Activated naive CD4-positive, alpha-beta T cell treated with anti-CD3 and anti-CD28 coated beads, Interleukin-2, amount 50 U/mL, for 16 hours (primary cell): ENCODE data around the gene SIGLEC11.
"Not testable (repeated sequence)": the region's sequence is repeated elsewhere in the genome, so short reads cannot be mapped to it uniquely, and the experiment has no call there.

Source experiments
- DNase-seq: peaks from one replicate; pipeline ENCODE4 v3.0.0-alpha.2; 2020

The SIGLEC11 gene

DNA sequence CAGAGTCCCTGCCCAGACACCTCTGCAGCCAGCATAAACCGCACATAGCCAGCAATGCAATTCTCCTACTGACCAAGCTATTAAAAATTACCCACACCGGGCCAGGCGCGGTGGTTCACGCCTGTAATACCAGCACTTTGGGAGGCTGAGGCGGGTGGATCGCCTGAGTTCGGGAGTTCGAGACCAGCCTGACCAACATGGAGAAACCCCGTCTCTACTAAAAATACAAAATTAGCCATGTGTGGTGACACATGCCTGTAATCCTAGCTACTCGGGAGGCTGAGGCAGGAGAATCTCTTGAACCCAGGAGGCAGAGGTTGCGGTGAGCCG, 36.1 kb downstream of the SIGLEC11 start:
- DNase-seq, result not testable (repeated sequence)

DNA sequence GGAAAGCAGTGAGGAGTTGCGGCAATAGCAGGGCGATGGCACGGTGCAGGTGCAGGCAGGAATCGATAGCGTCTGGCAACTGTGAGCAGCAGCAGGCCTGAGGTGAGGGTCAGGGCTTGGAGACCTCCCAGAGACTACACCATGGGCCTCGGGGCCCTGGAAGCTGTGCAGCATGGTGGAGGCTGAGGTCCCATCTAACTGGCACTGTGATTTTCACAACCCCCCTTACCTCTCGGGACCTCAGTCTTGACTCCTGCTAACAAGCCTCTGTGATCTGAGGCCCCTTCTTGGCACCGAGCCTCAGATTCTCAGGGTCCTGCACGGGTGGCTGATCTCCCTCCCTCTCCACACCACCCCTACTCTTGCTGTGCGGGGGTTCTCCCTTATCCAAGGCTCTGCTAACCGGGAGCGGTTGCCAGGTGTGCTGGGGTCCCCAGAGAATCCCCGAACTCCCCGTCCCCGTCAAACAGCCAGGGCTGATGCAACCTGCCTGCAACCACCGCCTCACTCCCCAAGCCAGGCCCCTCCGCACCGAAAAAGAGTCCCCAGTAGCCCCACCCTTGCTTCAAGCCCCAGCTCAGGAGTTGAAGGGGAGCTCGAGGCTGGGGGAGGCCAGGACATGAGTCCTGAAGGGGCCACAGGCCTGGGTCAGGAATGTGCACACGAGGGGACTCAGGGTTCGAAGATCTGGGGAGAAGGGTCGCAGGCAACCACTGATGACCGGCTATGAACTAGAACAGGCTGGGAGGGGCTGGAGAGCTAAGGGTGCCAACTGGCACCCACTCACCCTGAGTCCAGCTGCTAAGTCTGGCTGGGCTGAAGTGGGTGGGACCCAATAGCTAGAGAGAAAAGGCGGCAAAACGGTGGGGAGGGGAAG, 36.7 kb downstream of the SIGLEC11 start:
- DNase-seq, result no peak

DNA sequence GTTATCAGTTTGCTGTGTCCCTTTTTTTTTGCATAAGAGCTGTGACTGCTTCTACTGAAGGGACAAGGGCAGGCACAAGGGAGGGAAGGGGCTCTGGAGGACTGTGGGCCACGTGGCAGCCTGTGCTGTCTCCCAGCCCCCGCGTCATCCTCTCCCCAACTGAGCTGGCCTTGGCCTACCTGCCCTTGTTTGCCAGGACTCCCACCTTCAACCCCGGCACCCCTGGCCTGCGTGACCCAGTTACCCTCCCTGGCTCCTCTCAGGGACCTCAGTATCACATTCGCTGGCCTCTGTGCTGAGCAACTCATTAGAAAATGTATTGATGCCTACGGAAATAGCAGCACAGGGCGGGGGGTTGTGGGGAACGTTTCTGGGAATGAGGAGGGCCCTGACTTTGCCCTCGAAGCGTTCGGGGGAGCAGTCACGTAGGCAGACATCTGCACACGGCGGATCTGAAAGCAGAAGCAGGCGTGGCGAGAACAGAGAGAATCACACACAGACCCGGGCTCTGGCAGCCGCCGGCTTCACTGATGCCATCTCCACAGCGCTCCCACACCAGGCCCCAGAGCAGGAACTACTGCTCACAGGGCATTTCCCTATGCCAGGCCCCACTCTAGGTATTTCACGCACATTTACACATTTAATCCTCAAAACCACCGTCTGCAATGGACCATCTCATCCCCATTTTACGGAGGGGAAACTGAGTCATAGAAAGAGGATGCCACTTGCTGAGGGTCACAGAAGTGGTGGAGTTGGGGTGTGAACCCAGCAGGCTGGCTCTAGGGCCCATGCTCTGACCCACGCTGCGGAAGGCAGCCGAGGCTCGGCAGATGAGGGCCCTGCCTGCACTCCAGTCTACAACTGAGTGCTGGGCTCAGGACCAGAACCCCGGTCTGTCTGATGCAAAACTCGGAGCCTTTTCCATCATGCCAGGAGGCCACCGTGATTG, 37.6 kb downstream of the SIGLEC11 start:
- no peak for DNase-seq

DNA sequence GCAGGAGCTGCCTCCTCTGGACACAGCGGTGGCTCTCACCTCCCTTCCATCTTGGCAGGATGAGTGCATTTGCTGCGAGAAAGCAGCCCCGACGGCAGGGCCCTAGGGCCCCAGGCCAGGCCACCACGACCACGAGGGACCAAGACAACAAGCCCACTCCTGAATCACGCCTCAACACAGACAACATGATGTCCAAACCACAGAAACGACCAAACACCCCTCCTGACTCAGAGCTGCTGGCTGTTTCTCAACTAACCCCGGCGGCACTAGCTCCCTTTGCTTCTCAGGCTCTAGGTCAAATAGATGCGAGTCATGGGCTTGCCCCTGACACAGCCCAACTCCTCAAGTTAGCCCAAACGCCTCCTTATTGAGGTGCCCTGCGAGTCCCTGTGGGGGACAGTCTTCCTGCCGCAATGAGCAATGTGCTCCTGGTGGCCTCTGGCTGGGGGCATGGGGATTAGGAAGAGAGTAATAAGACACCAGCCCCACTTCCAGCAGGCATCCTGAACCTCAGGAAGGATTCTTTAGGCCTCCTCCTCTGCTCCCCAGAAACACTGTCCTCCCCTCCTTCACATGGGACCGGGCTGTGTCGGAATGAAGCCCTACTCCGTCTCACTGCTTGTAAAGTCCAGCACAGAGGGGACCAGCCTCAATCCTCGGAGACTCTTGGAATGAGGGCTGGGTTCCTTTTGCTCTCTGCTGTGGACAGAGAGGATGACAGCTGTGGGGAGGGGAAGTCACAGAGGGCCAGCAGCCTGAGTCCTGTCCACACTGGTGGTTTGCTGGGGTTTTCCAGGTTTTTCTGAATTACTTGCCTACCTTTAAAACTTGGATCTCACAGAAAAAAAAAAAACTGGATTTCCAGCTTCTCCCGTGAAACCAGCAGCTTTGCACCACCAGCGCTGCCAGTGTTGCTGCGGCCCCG, 38.8 kb downstream of the SIGLEC11 start:
- no peak for DNase-seq

DNA sequence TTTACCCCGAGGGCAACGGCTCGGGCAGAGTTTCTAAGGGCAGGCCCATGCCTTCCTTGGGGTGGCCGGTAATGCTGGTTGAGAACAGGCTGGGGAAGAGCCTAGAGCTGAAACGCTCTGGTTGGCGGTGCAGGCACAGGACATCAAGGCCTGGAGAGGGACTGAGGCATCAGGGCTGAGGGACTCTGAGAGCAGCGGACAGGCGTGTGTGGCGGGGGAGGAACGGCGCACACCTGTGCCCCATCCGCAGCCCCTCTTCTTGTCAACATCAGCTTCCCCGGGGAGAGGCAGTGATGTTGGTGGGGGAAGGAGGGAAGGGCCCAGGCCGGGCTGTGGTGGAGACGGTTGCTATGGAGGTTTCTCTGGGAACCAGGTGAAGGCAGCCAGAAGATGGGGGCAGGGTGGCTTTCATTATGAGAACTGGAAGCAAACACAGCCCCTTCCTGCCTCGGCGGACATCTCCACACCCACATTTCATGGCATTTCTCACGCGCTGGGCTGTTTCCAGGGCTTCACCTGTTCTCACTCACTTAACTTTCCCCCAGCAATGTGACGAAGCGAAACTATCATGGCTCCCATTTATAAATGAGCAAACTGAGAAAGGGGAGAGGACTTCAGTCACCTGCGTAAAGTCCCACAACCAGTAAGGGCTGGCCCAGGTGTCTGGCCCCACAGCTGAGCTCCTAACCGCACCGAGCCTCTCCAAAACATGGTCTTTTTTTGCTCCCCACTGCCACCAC, 40.2 kb downstream of the SIGLEC11 start:
- no peak for DNase-seq

DNA sequence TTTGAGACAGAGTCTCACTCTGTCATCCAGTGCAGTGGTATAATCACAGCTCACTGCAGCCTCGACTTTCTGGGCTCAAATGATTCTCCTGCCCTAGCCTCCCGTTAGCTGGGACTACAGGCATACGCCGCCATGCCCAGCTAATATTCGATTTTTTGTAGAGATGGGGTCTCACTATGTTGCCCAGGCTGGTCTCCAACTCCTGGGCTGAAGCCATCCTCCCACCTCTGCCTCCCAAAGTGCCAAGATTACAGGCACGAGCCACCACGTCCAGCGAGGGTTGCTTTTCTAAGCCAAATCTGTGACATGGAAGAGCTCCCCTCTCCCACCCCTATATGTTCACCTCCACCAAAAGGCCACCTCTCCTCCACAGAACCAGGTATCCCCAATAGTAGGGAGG, 42.9 kb downstream of the SIGLEC11 start:
- DNase-seq, result no peak

DNA sequence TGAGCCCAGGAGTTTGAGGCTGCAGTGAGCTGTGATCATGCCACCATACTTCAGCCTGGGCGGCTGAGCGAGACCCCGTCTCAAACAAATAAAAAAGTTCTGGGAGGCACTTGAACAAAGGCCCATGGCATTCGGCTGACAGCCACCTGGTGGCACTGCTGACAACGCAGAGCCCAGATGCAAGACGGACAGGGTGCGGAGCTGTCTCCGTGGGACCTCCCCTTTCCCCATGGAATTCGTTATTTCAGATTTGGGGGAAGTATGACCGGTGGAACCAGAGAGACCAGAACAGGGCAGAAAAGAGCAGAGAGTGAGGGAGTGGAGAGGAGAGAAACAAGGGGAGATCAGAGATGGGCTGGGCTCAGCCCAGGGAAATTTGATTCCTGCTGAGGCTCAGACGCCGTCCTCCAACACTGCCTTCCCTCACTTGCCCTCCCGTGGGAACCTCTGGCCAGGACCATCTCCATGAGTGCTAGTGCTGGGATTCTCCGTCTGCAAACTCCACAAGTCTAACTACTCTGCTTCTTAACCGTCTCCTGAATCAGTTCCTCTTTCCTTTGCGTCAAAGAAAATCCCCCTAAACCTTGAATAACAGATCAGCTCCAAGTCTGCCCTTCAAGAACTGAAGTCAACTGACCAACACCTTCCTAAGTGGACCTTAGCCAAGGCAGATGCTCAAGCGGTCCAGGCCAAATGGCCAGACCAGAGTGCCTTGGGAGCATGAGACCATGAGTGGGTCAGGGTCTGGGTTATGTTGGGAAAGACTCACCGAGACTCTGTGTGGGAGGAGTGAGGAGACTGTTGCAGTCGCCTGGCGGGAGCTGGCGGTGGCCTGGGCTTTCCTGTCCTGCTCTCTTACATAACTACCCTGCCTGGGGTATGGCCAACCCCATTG, 43.9 kb downstream of the SIGLEC11 start:
- DNase-seq, result no peak

DNA sequence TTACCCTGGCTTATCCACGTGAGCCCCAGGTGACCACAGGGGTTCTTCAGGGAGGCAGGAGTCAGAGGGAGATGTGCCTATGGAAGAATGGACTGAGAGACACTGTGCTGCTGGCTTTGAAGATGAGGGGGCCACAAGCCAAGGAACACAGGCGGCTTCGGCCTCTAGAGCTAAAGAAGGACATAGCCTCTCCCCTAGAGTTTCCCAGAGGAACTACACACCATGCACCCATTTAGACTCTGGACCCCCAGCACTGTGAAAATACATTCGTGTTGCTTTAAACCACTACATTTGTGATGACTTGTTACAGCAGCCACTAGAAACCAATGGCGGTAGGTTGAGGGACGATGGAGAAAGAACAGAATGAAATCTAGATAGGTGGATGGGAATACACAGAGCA, 45.7 kb downstream of the SIGLEC11 start:
- no peak for DNase-seq

DNA sequence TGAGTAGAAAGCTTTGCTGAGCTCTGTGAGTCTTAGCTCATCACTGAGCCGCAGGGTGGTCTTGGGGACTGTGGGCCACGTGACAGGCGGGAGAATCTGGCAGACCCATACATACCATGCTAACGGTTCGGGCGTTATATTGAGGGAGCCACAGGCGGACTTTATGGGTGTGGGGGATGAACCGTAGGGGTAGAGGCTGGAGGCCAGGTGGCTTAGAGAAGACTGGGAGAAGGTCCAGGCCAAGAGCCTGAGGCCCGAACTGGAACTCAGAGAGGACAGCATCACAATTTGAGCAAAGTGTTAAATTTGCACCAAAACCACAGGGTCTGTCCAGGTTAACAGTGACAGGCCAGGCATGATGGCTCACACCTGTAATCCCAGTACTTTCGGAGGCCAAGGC, 47.3 kb downstream of the SIGLEC11 start:
- DNase-seq, result no peak

DNA sequence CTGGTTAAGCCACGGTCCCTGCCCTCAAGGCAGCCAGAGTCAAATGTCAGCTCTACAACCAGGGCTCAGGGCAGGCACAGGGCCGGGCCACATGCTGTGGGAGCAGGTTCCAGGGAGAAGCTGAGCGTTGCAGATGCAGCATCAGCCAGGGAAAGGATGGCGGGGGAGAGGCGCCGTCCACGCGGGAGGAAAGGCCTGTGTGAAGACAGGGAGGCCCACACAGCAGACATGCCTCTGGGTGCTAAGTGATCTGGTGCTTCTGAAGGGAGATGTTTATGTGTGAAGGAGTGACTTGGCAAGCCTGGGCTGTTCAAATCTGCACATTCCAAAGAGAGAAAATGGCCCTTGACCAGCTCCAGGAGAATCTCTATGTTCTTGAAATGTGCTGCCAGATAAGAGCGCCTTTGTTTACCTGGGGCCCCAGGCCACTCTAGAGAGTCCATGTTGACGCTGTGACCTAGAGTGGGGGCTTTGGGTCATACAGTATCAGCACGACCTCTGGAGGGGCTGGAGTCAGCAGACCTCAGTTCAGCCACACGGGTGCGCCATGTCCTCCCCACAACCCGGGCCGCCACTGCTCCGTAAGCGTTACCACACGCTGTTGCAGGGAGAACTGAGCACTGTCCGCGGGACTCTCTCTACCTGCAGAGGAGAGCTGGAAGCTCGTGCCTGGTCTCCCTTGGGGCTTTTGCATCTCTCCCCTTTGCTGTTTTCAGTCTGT, 47.8 kb downstream of the SIGLEC11 start:
- DNase-seq, result no peak

DNA sequence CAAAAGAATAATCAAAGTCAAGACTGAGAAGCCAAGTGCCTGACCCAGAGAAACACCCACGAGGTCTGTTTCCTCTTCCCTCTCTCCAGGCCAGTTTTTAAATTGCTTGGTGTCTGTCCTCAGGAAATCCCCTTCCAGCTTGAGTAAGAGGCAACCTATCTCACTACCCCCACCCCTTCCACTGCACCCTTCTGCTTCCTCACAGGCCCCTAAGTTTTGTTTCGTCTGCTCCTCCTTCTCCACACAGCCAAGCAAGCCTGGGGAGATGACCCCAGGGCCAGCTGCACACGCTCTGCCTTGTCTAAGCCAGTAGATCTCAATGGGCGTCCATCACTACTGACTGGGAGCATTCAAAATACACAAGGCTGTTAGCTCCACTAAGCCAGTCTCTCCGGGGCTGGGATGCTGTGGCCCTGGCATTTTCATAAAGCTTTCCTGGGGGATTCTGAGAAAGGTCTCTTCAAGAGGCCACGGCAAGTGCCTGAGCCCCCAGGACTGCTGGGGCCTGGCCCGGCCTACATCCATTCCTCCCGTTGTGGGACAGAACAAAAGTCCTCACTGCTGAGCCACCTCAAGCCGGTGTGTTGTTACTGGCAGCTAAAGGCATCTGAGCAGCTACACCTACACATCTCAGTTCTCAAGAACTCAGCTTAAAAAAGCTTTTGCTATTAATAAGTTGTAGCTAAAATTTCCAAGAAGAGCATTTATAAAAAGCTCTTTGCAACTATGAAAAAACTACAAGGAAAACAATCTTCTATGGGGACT, 49.4 kb downstream of the SIGLEC11 start:
- no peak for DNase-seq

DNA sequence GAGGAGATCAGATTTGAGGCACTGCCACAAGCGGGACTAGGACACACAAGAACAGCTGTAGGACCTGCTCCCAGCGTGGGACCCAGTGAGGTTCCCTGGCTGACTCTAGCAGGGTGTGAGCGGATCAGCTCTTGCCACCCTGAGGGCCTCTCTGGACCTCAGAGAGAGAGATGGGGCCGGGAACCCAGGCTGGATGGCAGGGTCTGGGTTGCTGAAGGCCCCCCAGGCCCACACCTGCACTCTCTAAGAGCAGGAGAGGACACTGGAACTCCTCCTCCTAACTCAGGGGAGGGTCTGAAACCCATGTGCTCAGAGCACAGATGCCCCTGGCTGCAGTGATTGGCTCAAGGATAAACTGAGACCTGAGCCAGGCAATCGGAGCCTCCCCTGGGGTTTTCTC, 50.8 kb downstream of the SIGLEC11 start:
- no peak for DNase-seq

DNA sequence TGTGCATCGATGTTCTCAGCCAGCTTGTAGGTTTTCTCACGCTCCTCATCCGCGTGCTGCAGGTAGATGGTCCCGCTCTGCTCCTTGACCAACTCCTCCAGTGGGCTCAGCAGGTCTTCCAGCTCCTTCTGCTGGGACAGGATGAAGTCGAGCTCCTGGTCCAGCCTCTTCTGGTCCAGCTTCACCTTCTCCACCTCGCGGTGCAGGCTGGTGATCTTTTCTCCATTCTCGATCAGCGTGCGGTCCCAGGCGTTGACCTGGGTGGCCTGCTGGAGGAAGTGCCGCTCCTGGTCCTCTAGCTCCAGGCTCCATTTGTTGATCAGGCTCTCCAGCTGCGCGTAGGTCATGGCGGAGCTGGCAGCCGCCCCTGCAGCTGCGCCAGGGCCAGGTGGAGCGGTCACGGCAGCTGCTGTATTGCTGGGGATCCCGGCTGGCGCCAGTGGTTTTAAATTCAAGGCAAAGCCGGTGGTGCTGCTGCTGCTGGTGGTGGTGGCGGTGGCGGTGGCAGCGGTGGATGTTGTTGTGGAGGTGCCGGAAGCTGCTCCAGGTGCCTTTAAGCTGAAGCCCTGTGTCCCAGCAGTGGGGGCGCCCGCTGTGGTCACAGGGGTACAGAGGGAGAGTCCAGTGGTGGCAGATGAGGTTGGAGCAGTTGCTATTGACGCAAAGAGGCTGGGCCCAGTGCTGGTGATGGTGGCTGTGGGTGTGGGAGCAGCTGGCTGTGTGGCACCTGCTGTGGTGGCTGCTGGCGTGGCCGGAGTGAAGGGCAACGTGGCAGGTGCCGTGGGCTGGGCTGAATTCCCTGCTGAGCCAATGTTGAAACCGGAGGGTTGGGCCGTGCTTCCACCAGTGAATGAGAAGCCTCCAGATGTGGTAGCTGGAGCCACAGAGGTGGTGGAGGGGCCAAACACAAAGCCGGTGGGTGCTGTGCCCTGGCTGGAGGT, 52.2 kb downstream of the SIGLEC11 start:
- no peak for DNase-seq

DNA sequence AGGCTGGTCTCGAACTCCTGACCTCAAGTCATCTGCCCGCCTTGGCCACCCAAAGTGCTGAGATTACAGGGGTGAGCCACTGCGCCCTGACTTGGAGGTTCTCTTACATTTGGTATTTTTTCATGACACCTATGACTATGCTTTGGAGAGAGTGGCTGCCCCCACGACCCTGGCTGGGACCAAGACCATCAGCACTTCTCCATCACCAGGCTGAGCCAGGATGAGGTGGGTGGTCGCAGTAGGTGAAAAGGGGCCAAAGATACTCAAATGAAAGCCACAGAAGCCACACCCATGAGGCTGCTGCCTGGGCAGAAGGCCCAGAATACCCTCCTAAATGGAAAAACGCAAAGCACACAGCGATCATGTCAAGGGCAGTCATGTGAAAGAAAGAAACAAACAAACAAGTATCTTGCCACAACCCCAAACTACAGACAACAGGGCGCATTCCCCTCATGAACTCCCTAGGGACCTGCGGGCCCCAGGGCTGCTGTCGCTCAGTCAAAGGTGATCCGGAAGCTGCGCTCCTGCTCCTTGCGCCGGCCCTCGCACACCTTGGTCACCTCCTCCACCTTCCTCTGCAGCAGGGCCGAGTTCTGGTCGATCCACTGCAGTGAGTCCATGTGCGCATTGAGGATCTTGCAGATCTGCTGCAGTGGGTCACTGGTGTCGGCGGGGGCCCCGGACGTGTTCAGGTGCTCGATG, 53.1 kb downstream of the SIGLEC11 start:
- no peak for DNase-seq

DNA sequence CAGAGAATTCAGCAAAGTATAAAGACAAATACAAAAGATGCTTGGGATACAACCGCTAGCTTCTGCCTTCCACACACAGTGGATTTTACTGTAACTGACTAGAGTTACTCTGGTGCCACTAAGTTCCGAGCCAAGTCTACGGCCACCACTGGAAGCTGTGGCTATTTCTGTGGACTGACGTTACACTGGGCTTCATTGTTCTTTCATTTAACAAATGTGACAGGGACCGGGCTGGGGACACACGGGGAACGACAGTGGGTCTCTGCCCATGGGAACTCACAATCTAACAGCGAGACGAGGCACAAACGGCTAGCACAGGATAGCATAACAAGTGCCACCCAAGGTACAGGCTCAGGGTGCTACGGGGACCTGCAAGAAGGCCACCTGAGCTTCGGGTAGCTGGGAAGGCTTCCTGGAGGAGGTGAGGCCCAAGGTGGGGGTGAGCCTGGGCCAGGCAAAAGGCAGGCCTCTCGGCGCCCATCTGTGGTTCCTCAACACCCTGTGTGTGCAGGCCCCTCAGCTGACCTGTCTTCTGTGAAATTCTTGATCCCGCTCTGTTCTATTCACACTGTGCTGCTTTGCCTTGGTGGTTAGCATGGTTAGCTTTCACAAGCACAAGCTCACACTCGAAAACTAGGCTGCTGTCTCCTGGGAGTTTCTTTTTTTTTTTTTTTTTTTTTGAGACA, 54.0 kb downstream of the SIGLEC11 start:
- DNase-seq, result no peak

DNA sequence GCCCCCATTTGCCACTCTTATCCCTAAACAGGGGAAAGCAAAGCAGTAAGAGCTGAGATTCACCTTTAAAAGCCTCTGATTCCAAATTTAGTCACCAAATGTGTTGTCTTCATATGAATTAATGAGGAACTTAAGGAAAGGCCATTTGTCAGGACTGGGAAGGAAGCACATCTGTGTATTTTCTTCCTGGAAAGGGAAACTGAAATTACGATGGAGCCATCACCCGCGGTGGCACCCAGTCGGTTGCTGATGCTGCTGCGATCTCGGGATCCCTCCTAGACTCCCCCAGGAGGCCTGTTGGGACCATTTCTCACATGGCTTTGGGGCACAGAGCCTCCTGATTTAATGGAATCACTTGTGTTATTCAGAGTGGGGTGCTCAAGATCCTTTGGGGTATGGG, 56.8 kb downstream of the SIGLEC11 start:
- no peak for DNase-seq
